NK-92 (cell line): ENCODE results near the gene SLC9A1.

Source experiments
- DNase-seq: peaks from one replicate; lab custom pipeline; 2025; ENCODE audit not compliant: unreplicated experiment; lab: John Stamatoyannopoulos, UW

The SLC9A1 gene

GRCh38 chr1:27106561-27107323 is 48.2 kb downstream of the SLC9A1 start:
- DNase-seq: no peak

GRCh38 chr1:27105018-27105417 is 49.9 kb downstream of the SLC9A1 start:
- DNase-seq: no peak

- no peak for DNase-seq
These were observed 51.4 kb downstream of the SLC9A1 start for GRCh38 chr1:27103498-27103897.

GRCh38 chr1:27102707-27103468 is 52.0 kb downstream of the SLC9A1 start:
- no peak for DNase-seq

- DNase-seq: no peak
These were observed 52.7 kb downstream of the SLC9A1 start for GRCh38 chr1:27102134-27102706.

- DNase-seq: no peak
These were observed 53.2 kb downstream of the SLC9A1 start for GRCh38 chr1:27101696-27102095.

GRCh38 chr1:27101054-27101491 is 53.9 kb downstream of the SLC9A1 start:
- DNase-seq: no peak

- no peak for DNase-seq
These were observed 54.4 kb downstream of the SLC9A1 start for GRCh38 chr1:27100335-27101053.

- DNase-seq: no peak
These were observed 55.2 kb downstream of the SLC9A1 start for GRCh38 chr1:27099587-27100334.

- DNase-seq: no peak
These were observed 55.8 kb downstream of the SLC9A1 start for GRCh38 chr1:27099135-27099586.

- DNase-seq: no peak
These were observed 56.3 kb downstream of the SLC9A1 start for GRCh38 chr1:27098431-27099134.

- DNase-seq: no peak
These were observed 57.4 kb downstream of the SLC9A1 start for GRCh38 chr1:27097484-27097917.

GRCh38 chr1:27095576-27095975 is 59.3 kb downstream of the SLC9A1 start:
- no peak for DNase-seq

- no peak for DNase-seq
These were observed 62.0 kb downstream of the SLC9A1 start for GRCh38 chr1:27092888-27093287.

GRCh38 chr1:27090911-27091310 is 64.0 kb downstream of the SLC9A1 start:
- no peak for DNase-seq

GRCh38 chr1:27087371-27088220 is 67.3 kb downstream of the SLC9A1 start:
- DNase-seq: no peak

GRCh38 chr1:27086628-27087027 is 68.3 kb downstream of the SLC9A1 start:
- DNase-seq: no peak

- no peak for DNase-seq
These were observed 68.9 kb downstream of the SLC9A1 start for GRCh38 chr1:27086026-27086425.

- DNase-seq: no peak
These were observed 70.8 kb downstream of the SLC9A1 start for GRCh38 chr1:27084107-27084506.
